ENCODE data around the gene IL17RE. TPM values are rescaled to one million over a fixed set of nuclear protein-coding genes. Genes with fewer than 3 reads are reported as not detected.

The IL17RE gene
- total RNA-seq, 4 donors from 2014 or later: 0.47 to 0.85 (median 0.79) TPM

- whole genome bisulfite sequencing, 2 donors (ENCODE audit: low coverage in 1 of 2): 48% methylated on average over 5 of the region's 86 CpGs; no CpG with 5 or more reads in 1 of the 2 donors
- peaks cover 0 to 47% (median 14%) of the 10 kb centered on the region in 3 donors for H3K4me1 ChIP-seq
- H3K36me3 ChIP-seq: peaks cover 0 to 43% of the 10 kb centered on the region in 2 donors
- TF ChIP-seq POLR2A (IDR thresholded peaks at IDR 0.05) (no peak), CTCF (IDR thresholded peaks at IDR 0.05) (peak in 3 of 4 experiments; percentile 77 to 84 (median 77)), EP300 (IDR thresholded peaks at IDR 0.05) (no peak), POLR2AphosphoS5 (IDR thresholded peaks at IDR 0.05) (peak; percentile 72)
- H3K9me3 ChIP-seq: no peaks in the 10 kb centered on the region
- ATAC-seq: peak; percentile 84
- H3K4me3 ChIP-seq: peak overlapping the region; percentile 44 to 74
- H3K27ac ChIP-seq: peak overlapping the region; percentile 66 to 94 (median 94)
- no peaks in the 10 kb centered on the region for H3K27me3 ChIP-seq
These were observed 44.7 kb downstream of the IL17RE start for GRCh38 chr3:9947025-9947995.

DNA sequence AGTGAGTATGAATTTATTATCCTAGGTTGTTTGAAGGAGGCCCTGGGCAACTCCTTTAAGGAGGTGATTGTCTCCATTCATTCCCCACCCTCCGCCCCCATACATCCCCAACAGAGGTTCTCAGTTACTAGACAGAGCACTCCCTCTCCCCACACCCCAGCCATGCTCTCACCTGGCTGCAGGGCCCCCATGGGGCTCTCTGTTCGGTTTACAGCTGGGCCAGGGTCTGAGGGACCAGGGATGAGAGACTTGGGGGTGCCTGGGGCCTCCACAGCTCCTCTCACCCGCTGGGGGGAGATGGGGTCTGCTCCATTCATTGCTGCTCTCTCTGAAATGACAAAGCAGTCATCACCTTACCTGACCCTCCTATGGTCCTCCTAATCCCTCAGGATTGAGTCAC, 45.9 kb downstream of the IL17RE start:
- Histone ChIP-seq H3K4me3 (no peak overlapping the region), H3K36me3 (peaks cover 0 to 30% of the 10 kb centered on the region in 2 donors), H3K27me3 (no peaks in the 10 kb centered on the region), H3K9me3 (no peaks in the 10 kb centered on the region), H3K4me1 (peaks cover 0 to 50% (median 14%) of the 10 kb centered on the region in 3 donors), H3K27ac (no peak overlapping the region)
- no peak for ATAC-seq
- 100% methylated on average over 1 of the region's 3 CpGs; no CpG with 5 or more reads in 1 of the 2 donors for WGBS, 2 donors (ENCODE audit: low coverage in 1 of 2)
- TF ChIP-seq EP300 (IDR thresholded peaks at IDR 0.05) (no peak), POLR2AphosphoS5 (IDR thresholded peaks at IDR 0.05) (no peak), POLR2A (IDR thresholded peaks at IDR 0.05) (no peak), CTCF (IDR thresholded peaks at IDR 0.05) (no peak)

DNA sequence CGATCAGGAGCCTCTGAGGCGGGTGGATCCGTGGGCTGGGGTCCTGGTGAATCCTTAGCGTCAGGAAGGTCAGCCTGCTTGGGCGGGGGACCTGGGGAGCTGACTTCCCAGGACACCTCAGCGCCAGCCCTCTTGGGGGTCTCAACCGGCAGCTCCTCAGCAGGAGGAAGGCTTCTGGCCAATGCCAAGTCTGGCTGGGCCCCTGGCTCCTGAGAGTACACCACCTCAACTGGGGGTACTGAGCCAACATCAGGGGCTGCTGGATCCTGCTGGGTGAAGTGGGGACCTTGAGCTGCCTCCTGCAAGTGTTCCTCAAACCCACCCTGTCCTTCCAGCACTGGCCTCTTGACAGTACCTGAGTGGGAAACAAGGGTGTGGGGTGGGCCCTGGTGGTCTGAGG, 46.5 kb downstream of the IL17RE start:
- Histone ChIP-seq H3K4me3 (no peak overlapping the region), H3K4me1 (peaks cover 0 to 50% (median 14%) of the 10 kb centered on the region in 3 donors), H3K36me3 (peaks cover 0 to 25% of the 10 kb centered on the region in 2 donors), H3K9me3 (no peaks in the 10 kb centered on the region), H3K27me3 (no peaks in the 10 kb centered on the region), H3K27ac (no peak overlapping the region)
- no peak for ATAC-seq
- no CpG with 5 or more reads among the region's 7 CpGs for WGBS, 2 donors (ENCODE audit: low coverage in 1 of 2)
- TF ChIP-seq POLR2AphosphoS5 (IDR thresholded peaks at IDR 0.05): no peak
- TF ChIP-seq POLR2A (IDR thresholded peaks at IDR 0.05): no peak
- TF ChIP-seq CTCF (IDR thresholded peaks at IDR 0.05): no peak
- no peak for TF ChIP-seq EP300 (IDR thresholded peaks at IDR 0.05)

GRCh38 chr3:9949626-9950025, 47.0 kb downstream of the IL17RE start:
- peaks cover 0 to 20% of the 10 kb centered on the region in 2 donors for H3K36me3 ChIP-seq
- TF ChIP-seq CTCF (IDR thresholded peaks at IDR 0.05): no peak
- WGBS, 2 donors (ENCODE audit: low coverage in 1 of 2): 20% methylated on average over 2 of the region's 9 CpGs; no CpG with 5 or more reads in 1 of the 2 donors
- H3K4me1 ChIP-seq: peaks cover 0 to 50% (median 14%) of the 10 kb centered on the region in 3 donors
- ATAC-seq: no peak
- H3K4me3 ChIP-seq: no peak overlapping the region
- H3K27ac ChIP-seq: no peak overlapping the region
- no peaks in the 10 kb centered on the region for H3K9me3 ChIP-seq
- H3K27me3 ChIP-seq: no peaks in the 10 kb centered on the region
